SHP77 (cell line): Measurements from ENCODE around the gene FNDC3B.
"Not testable (repeated sequence)": the region's sequence is repeated elsewhere in the genome, so short reads cannot be mapped to it uniquely, and the experiment has no call there.

ENCODE experiments used
- DNase-seq, 2 experiments: peaks; one replicate each; lab custom pipeline; 2025; lab: John Stamatoyannopoulos, UW

The FNDC3B gene

GRCh38 chr3:172031996-172032395, 7.4 kb upstream of the FNDC3B start:
- no peak for DNase-seq

GRCh38 chr3:172033396-172033795, 6.0 kb upstream of the FNDC3B start:
- no peak for DNase-seq

GRCh38 chr3:172034786-172035685, 4.3 kb upstream of the FNDC3B start:
- peak in 1 of 2 experiments; percentile 8 for DNase-seq

- no peak for DNase-seq
These were observed 2.7 kb upstream of the FNDC3B start for GRCh38 chr3:172036541-172037215.

- no peak for DNase-seq
These were observed 461 bp upstream of the FNDC3B start for GRCh38 chr3:172038798-172039435.

GRCh38 chr3:172040078-172040980, 951 bp downstream of the FNDC3B start:
- peak in 1 of 2 experiments; percentile 57 for DNase-seq

- no peak for DNase-seq
These were observed 1.9 kb downstream of the FNDC3B start for GRCh38 chr3:172040981-172041963.

GRCh38 chr3:172042136-172042662, 2.8 kb downstream of the FNDC3B start:
- no peak for DNase-seq

- DNase-seq: not testable (repeated sequence)
These were observed 3.3 kb downstream of the FNDC3B start for GRCh38 chr3:172042663-172043179.

GRCh38 chr3:172043233-172043632, 3.9 kb downstream of the FNDC3B start:
- DNase-seq: no peak

GRCh38 chr3:172043766-172044165, 4.4 kb downstream of the FNDC3B start:
- no peak for DNase-seq

GRCh38 chr3:172044833-172045585, 5.6 kb downstream of the FNDC3B start:
- no peak for DNase-seq

- DNase-seq: no peak
These were observed 7.0 kb downstream of the FNDC3B start for GRCh38 chr3:172046268-172046915.

- no peak for DNase-seq
These were observed 8.3 kb downstream of the FNDC3B start for GRCh38 chr3:172047567-172048115.

- DNase-seq: no peak
These were observed 9.2 kb downstream of the FNDC3B start for GRCh38 chr3:172048599-172048998.

- DNase-seq: no peak
These were observed 12.1 kb downstream of the FNDC3B start for GRCh38 chr3:172051310-172051956.

- DNase-seq: no peak
These were observed 12.6 kb downstream of the FNDC3B start for GRCh38 chr3:172051957-172052354.

GRCh38 chr3:172052405-172052804, 13.0 kb downstream of the FNDC3B start:
- no peak for DNase-seq
